RWPE1 (cell line): Measurements from ENCODE around the gene SCD5.
A peak's percentile ranks its signal among the peaks of the same experiment; 100 is the strongest.

Source experiments
- CTCF ChIA-PET: fragments of 350-600 bp; sonication (Branson Sonifier 250); formaldehyde crosslinking; extraction: SDS; loops from one replicate; lab custom pipeline; 2021; lab: Yijun Ruan, JAX
- POLR2A ChIA-PET: fragments of 400-600 bp; formaldehyde crosslinking; extraction: SDS; loops from one replicate; lab custom pipeline; 2020; ENCODE audit warnings: antibody characterized with exemption; ENCODE audit not compliant: low non-redundant PET; lab: Yijun Ruan, JAX
- DNase-seq: peaks from one replicate; pipeline ENCODE4 v3.0.0; 2012; ENCODE audit warnings: low spot score
- H3K27ac ChIP-seq: fragments of 450-650 bp; 2 replicates; pipeline ENCODE4 v1.5.1; 2017
- CTCF ChIP-seq: fragments of 450-650 bp; conservative IDR thresholded peaks from 2 replicates; pipeline ENCODE4 v1.5.1; 2017; ENCODE audit warnings: low read depth, mild to moderate bottlenecking

The SCD5 gene

GRCh38 chr4:82784681-82785610, 13.7 kb downstream of the SCD5 start:
- ChIA-PET POLR2A (no interaction called here), CTCF (interaction anchor here (1.2 to 1.9 kb wide), 2 partner anchors 14 to 63 kb away, joined by 5 to 6 read pairs; no protein-coding TSS in a partner anchor)
- DNase-seq = no peak
- H3K27ac ChIP-seq = no peak overlapping the region
- no peak for TF ChIP-seq CTCF

- POLR2A ChIA-PET = no interaction called here
- no peak for TF ChIP-seq CTCF
- DNase-seq = no peak
- no peak overlapping the region for H3K27ac ChIP-seq
- CTCF ChIA-PET = interaction anchor here (0.6 kb wide), 1 partner anchor 204 kb away, joined by 3 read pairs; no protein-coding TSS in a partner anchor
Measured at GRCh38 chr4:82782626-82783345, 15.8 kb downstream of the SCD5 start.

GRCh38 chr4:82780752-82781231, 17.8 kb downstream of the SCD5 start:
- no peak for DNase-seq
- ChIA-PET POLR2A (no interaction called here), CTCF (no interaction called here)
- TF ChIP-seq CTCF = no peak
- peak overlapping the region; percentile 14; the same call in 1 of the 2 replicates for H3K27ac ChIP-seq

- no peak for TF ChIP-seq CTCF
- no peak for DNase-seq
- ChIA-PET POLR2A (no interaction called here), CTCF (no interaction called here)
- peak overlapping the region; percentile 14; the same call in 1 of the 2 replicates for H3K27ac ChIP-seq
Measured at GRCh38 chr4:82780170-82780751, 18.3 kb downstream of the SCD5 start.

- TF ChIP-seq CTCF = no peak
- POLR2A ChIA-PET = interaction anchor here (0.6 kb wide), 1 partner anchor 19 kb away, joined by 5 read pairs; no protein-coding TSS in a partner anchor
- DNase-seq = no peak
- no peak overlapping the region for H3K27ac ChIP-seq
- CTCF ChIA-PET = no interaction called here
Measured at GRCh38 chr4:82779032-82779431, 19.6 kb downstream of the SCD5 start.
